ENCODE data around the gene FUBP3.

GRCh38 chr9:130532426-130533080, 46.8 kb upstream of the FUBP3 start:
- TF ChIP-seq SRF (IDR thresholded peaks at IDR 0.05; ENCODE audit: low read depth) (no peak), ZNF274 (IDR thresholded peaks at IDR 0.05; ENCODE audit: low read depth, low read length) (no peak), CTCF (IDR thresholded peaks at IDR 0.05 in 2 of 3, conservative IDR thresholded peaks at IDR 0.05 in 1 of 3; ENCODE audit: borderline replicate concordance in 1 of 3, insufficient read depth in 1 of 3, low read depth in 2 of 3, low read length in 2 of 3) (no peak), CEBPB (IDR thresholded peaks at IDR 0.05; ENCODE audit: low read depth) (no peak), TCF7L2 (IDR thresholded peaks at IDR 0.05; ENCODE audit: borderline replicate concordance, extremely low read depth, insufficient read depth, insufficient read length) (no peak), POLR2AphosphoS5 (IDR thresholded peaks at IDR 0.05; ENCODE audit: low read depth, low read length) (no peak), ZFX (IDR thresholded peaks at IDR 0.05) (no peak), EGR1 (IDR thresholded peaks at IDR 0.05; ENCODE audit: low read depth) (no peak)

Measured in HCT116 (cell line).